GM18505 (cell line): Measurements from ENCODE around the gene GMNN.
"Not testable (repeated sequence)": the region's sequence is repeated elsewhere in the genome, so short reads cannot be mapped to it uniquely, and the experiment has no call there.

Source experiments
- ATAC-seq: cut with Tn5 transposase; IDR thresholded peaks from one replicate; pipeline ENCODE4 v1.9.1; 2021; ENCODE audit not compliant: unreplicated experiment
- POLR2A ChIP-seq: IDR thresholded peaks from 4 replicates; pipeline ENCODE4 v1.6.1; 2011; ENCODE audit warnings: borderline replicate concordance; ENCODE audit not compliant: insufficient read depth, insufficient read length; ENCODE audit errors: extremely low read depth

The GMNN gene

GRCh38 chr6:24752917-24753492 lies 21.7 kb upstream of the GMNN start:
- no peak for ATAC-seq

GRCh38 chr6:24753545-24753944 lies 21.2 kb upstream of the GMNN start:
- TF ChIP-seq POLR2A = no peak
- ATAC-seq = no peak

More at GRCh38 chr6:24752917-24753492, 21.7 kb upstream of the GMNN start:
- no peak for TF ChIP-seq POLR2A

GRCh38 chr6:24754378-24754777 lies 20.4 kb upstream of the GMNN start:
- not testable (repeated sequence) for ATAC-seq

- no peak for TF ChIP-seq POLR2A
- ATAC-seq = no peak
Measured at GRCh38 chr6:24755279-24755678, 19.5 kb upstream of the GMNN start.

- ATAC-seq = no peak
- TF ChIP-seq POLR2A = no peak
Measured at GRCh38 chr6:24757611-24758010, 17.1 kb upstream of the GMNN start.

GRCh38 chr6:24759718-24760117 lies 15.0 kb upstream of the GMNN start:
- no peak for TF ChIP-seq POLR2A
- no peak for ATAC-seq

GRCh38 chr6:24760210-24760609 lies 14.5 kb upstream of the GMNN start:
- TF ChIP-seq POLR2A = no peak
- ATAC-seq = no peak

- ATAC-seq = no peak
- no peak for TF ChIP-seq POLR2A
Measured at GRCh38 chr6:24761193-24761835, 13.4 kb upstream of the GMNN start.

GRCh38 chr6:24761851-24762250 lies 12.9 kb upstream of the GMNN start:
- TF ChIP-seq POLR2A = no peak
- no peak for ATAC-seq

GRCh38 chr6:24763578-24763977 lies 11.2 kb upstream of the GMNN start:
- TF ChIP-seq POLR2A = no peak
- no peak for ATAC-seq

GRCh38 chr6:24764833-24765828 lies 9.6 kb upstream of the GMNN start:
- ATAC-seq = not testable (repeated sequence)

GRCh38 chr6:24765968-24766367 lies 8.8 kb upstream of the GMNN start:
- ATAC-seq = not testable (repeated sequence)

GRCh38 chr6:24766680-24767462 lies 7.9 kb upstream of the GMNN start:
- ATAC-seq = no peak

More at GRCh38 chr6:24766680-24767462, 7.9 kb upstream of the GMNN start:
- no peak for TF ChIP-seq POLR2A
